Neural progenitor cell (in vitro differentiated cells): Measurements from ENCODE around the gene TTLL5. TPM values are rescaled to one million over a fixed set of nuclear protein-coding genes. Genes with fewer than 3 reads are reported as not detected.

Source experiments
- DNase-seq: peaks from one replicate; pipeline ENCODE4 v3.0.0-alpha.2; 2016; ENCODE audit warnings: low spot score
- H2AFZ ChIP-seq: fragments of 200-600 bp; sonication (generic); replicated peaks from 2 replicates; pipeline ENCODE4 v1.6.1; 2016; ENCODE audit warnings: antibody characterized with exemption
- H3F3A ChIP-seq: fragments of 200-600 bp; sonication (generic); 2 replicates; pipeline ENCODE4 v1.6.1; 2016; ENCODE audit warnings: antibody characterized with exemption, low read depth
- H3K27ac ChIP-seq: fragments of 200-600 bp; sonication (generic); 2 replicates; pipeline ENCODE4 v1.5.1; 2016; ENCODE audit warnings: mild to moderate bottlenecking
- H3K27me3 ChIP-seq: fragments of 200-600 bp; sonication (generic); 2 replicates; pipeline ENCODE4 v1.6.1; 2016; ENCODE audit warnings: mild to moderate bottlenecking, moderate library complexity
- H3K36me3 ChIP-seq: fragments of 200-600 bp; sonication (generic); 2 replicates; pipeline ENCODE4 v1.5.1; 2016
- H3K4me1 ChIP-seq: fragments of 200-600 bp; sonication (generic); 2 replicates; pipeline ENCODE4 v1.6.1; 2016; ENCODE audit warnings: mixed run types
- H3K4me2 ChIP-seq: fragments of 200-600 bp; sonication (generic); 2 replicates; pipeline ENCODE4 v1.6.1; 2016
- H3K4me3 ChIP-seq: fragments of 200-600 bp; sonication (generic); 2 replicates; pipeline ENCODE4 v1.5.1; 2016
- H3K79me2 ChIP-seq: fragments of 200-600 bp; sonication (generic); 2 replicates; pipeline ENCODE4 v1.6.1; 2016; ENCODE audit warnings: low read depth
- H3K9ac ChIP-seq: fragments of 200-600 bp; sonication (generic); 2 replicates; pipeline ENCODE4 v1.6.1; 2016
- H3K9me3 ChIP-seq: fragments of 200-600 bp; sonication (generic); 2 replicates; pipeline ENCODE4 v1.5.1; 2016; ENCODE audit warnings: low read depth
- H4K20me1 ChIP-seq: fragments of 200-600 bp; sonication (generic); 2 replicates; pipeline ENCODE4 v1.6.1; 2016; ENCODE audit warnings: low read depth
- H3K27ac Mint-ChIP-seq: 3 replicates; pipeline ENCODE4 v1.8.0; 2021; ENCODE audit warnings: mixed read lengths
- H3K27me3 Mint-ChIP-seq: 2 replicates; pipeline ENCODE4 v1.8.0; 2022; ENCODE audit warnings: low read depth, mild to moderate bottlenecking, inconsistent platforms, moderate library complexity, mixed read lengths; ENCODE audit not compliant: insufficient read depth
- H3K36me3 Mint-ChIP-seq: 3 replicates; pipeline ENCODE4 v1.8.0; 2021; ENCODE audit warnings: mixed read lengths
- H3K4me1 Mint-ChIP-seq: 3 replicates; pipeline ENCODE4 v1.8.0; 2021; ENCODE audit warnings: mixed read lengths
- H3K4me3 Mint-ChIP-seq: 3 replicates; pipeline ENCODE4 v1.8.0; 2021; ENCODE audit warnings: mild to moderate bottlenecking, moderate library complexity, mixed read lengths
- H3K9me3 Mint-ChIP-seq: 3 replicates; pipeline ENCODE4 v1.8.0; 2020; ENCODE audit warnings: mixed read lengths
- CTCF ChIP-seq: fragments of 200-600 bp; sonication (generic); IDR thresholded peaks from 2 replicates; pipeline ENCODE4 v1.5.1; 2017; ENCODE audit warnings: antibody characterized with exemption, mild to moderate bottlenecking
- EZH2 ChIP-seq: fragments of 200-600 bp; sonication (generic); IDR thresholded peaks from 2 replicates; pipeline ENCODE4 v1.6.1; 2017; ENCODE audit warnings: antibody characterized with exemption, mild to moderate bottlenecking, moderate library complexity
- EZH2phosphoT487 ChIP-seq: fragments of 200-600 bp; sonication (generic); IDR thresholded peaks from 2 replicates; pipeline ENCODE4 v1.6.1; 2017; ENCODE audit warnings: antibody characterized with exemption
- total RNA-seq: library from RNA; depleted of rRNA; stranded (reverse); fragments of >200 nt; gene quantifications from 2 replicates; pipeline ENCODE4 v1.2.3, GENCODE V29; 2015; ENCODE audit warnings: low replicate concordance

The TTLL5 gene
- total RNA-seq, 1 donor from 2014 or later = 61.4 TPM

GRCh38 chr14:75753696-75754095 lies 92.7 kb downstream of the TTLL5 start:
- H3K36me3 Mint-ChIP-seq = peaks cover 21% of the 10 kb centered on the region
- DNase-seq = no peak
- no peak overlapping the region for H3K27ac ChIP-seq
- TF ChIP-seq CTCF (no peak), EZH2 (no peak), EZH2phosphoT487 (no peak)
- no peak overlapping the region for H3K4me3 ChIP-seq
- H3K4me2 ChIP-seq = no peak overlapping the region
- no peaks in the 10 kb centered on the region for H3K4me1 Mint-ChIP-seq
- no peaks in the 10 kb centered on the region for H3K27me3 ChIP-seq
- H3K4me3 Mint-ChIP-seq = no peak overlapping the region
- H3K27ac Mint-ChIP-seq = no peak overlapping the region
- no peaks in the 10 kb centered on the region for H3F3A ChIP-seq
- H3K79me2 ChIP-seq = no peaks in the 10 kb centered on the region
- no peaks in the 10 kb centered on the region for H4K20me1 ChIP-seq
- H2AFZ ChIP-seq = no peak overlapping the region
- H3K9me3 Mint-ChIP-seq = no peaks in the 10 kb centered on the region
- H3K27me3 Mint-ChIP-seq = no peaks in the 10 kb centered on the region
- no peaks in the 10 kb centered on the region for H3K9me3 ChIP-seq
- no peak overlapping the region for H3K9ac ChIP-seq
- no peaks in the 10 kb centered on the region for H3K4me1 ChIP-seq
- H3K36me3 ChIP-seq = peaks cover 6% of the 10 kb centered on the region

DNA sequence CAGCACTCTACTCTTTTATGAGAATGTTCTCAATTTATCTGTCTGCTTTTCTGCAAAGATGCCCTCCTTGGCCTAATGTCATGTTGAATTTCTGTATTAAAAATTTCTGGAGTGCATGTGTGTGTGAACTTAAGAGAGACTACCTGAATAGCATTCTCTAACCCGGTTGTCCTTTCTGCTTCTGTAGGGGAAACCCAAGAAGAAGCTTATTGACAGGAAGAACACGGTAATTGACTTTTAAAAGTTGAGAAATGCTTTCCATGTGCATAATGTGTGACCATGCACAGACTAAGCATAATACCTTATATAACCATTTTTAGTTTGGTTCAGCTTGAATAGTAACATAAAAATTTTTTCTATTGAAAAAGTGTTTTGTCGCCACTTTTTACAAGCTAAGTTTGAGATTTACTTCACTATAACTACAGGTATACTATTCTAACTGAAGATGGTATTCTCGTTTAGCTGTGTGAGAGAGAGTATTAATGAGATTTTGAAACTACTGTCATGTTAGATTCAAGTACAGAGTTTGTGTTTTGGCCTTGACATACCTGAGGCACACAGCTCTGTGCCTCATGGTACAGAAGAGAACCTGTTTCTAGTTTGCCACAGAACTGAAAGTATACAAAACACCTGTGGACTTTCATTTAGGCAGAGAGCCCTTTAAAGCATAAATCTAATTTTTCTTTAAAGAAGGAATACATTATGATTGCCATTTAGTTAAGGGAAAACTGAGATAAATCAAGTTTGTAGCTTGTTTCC lies 96.8 kb downstream of the TTLL5 start:
- H3K36me3 ChIP-seq = peaks cover 4% of the 10 kb centered on the region
- no peak overlapping the region for H3K27ac Mint-ChIP-seq
- no peaks in the 10 kb centered on the region for H3F3A ChIP-seq
- no peaks in the 10 kb centered on the region for H3K79me2 ChIP-seq
- H3K4me1 Mint-ChIP-seq = no peaks in the 10 kb centered on the region
- H3K27me3 Mint-ChIP-seq = no peaks in the 10 kb centered on the region
- no peaks in the 10 kb centered on the region for H4K20me1 ChIP-seq
- no peak for TF ChIP-seq CTCF
- no peak for TF ChIP-seq EZH2phosphoT487
- TF ChIP-seq EZH2 = no peak
- H3K4me1 ChIP-seq = no peaks in the 10 kb centered on the region
- no peaks in the 10 kb centered on the region for H3K9me3 ChIP-seq
- no peak overlapping the region for H3K9ac ChIP-seq
- no peak overlapping the region for H3K4me2 ChIP-seq
- no peaks in the 10 kb centered on the region for H3K9me3 Mint-ChIP-seq
- peaks cover 19% of the 10 kb centered on the region for H3K36me3 Mint-ChIP-seq
- H3K27ac ChIP-seq = no peak overlapping the region
- H3K4me3 ChIP-seq = no peak overlapping the region
- no peak overlapping the region for H2AFZ ChIP-seq
- no peak for DNase-seq
- H3K27me3 ChIP-seq = no peaks in the 10 kb centered on the region
- no peak overlapping the region for H3K4me3 Mint-ChIP-seq

GRCh38 chr14:75764020-75764419 lies 103.0 kb downstream of the TTLL5 start:
- H3K4me3 ChIP-seq = no peak overlapping the region
- Mint-ChIP-seq H3K27ac (no peak overlapping the region), H3K4me3 (no peak overlapping the region), H3K4me1 (no peaks in the 10 kb centered on the region), H3K9me3 (no peaks in the 10 kb centered on the region), H3K27me3 (no peaks in the 10 kb centered on the region), H3K36me3 (peaks cover 2% of the 10 kb centered on the region)
- H3K27me3 ChIP-seq = no peaks in the 10 kb centered on the region
- no peak overlapping the region for H3K27ac ChIP-seq
- no peak overlapping the region for H2AFZ ChIP-seq
- H3K4me2 ChIP-seq = no peak overlapping the region
- H3F3A ChIP-seq = no peaks in the 10 kb centered on the region
- H3K79me2 ChIP-seq = no peaks in the 10 kb centered on the region
- no peak overlapping the region for H3K9ac ChIP-seq
- no peak for TF ChIP-seq EZH2
- H3K9me3 ChIP-seq = no peaks in the 10 kb centered on the region
- H3K36me3 ChIP-seq = no peaks in the 10 kb centered on the region
- DNase-seq = no peak
- H3K4me1 ChIP-seq = no peaks in the 10 kb centered on the region
- peaks cover 13% of the 10 kb centered on the region for H4K20me1 ChIP-seq

GRCh38 chr14:75769047-75769685 lies 108.1 kb downstream of the TTLL5 start:
- H3K9me3 Mint-ChIP-seq = no peaks in the 10 kb centered on the region
- DNase-seq = no peak
- Histone ChIP-seq H4K20me1 (peaks cover 13% of the 10 kb centered on the region), H3K9ac (no peak overlapping the region), H3K4me1 (no peaks in the 10 kb centered on the region), H3K9me3 (no peaks in the 10 kb centered on the region), H3K4me2 (no peak overlapping the region), H3F3A (no peaks in the 10 kb centered on the region), H3K79me2 (no peaks in the 10 kb centered on the region), H3K27me3 (no peaks in the 10 kb centered on the region), H3K4me3 (no peak overlapping the region), H3K27ac (no peak overlapping the region), H2AFZ (no peak overlapping the region), H3K36me3 (no peaks in the 10 kb centered on the region)
- H3K27me3 Mint-ChIP-seq = no peaks in the 10 kb centered on the region
- H3K27ac Mint-ChIP-seq = no peak overlapping the region
- no peaks in the 10 kb centered on the region for H3K4me1 Mint-ChIP-seq
- H3K36me3 Mint-ChIP-seq = peaks cover 4% of the 10 kb centered on the region
- H3K4me3 Mint-ChIP-seq = no peak overlapping the region
- TF ChIP-seq EZH2 (no peak), EZH2phosphoT487 (no peak), CTCF (no peak)
